CD8-positive, alpha-beta memory T cell (primary cell): ENCODE results near the gene PCDHGA5. TPM values are rescaled to one million over a fixed set of nuclear protein-coding genes. Genes with fewer than 3 reads are reported as not detected.
"Not testable (repeated sequence)": the region's sequence is repeated elsewhere in the genome, so short reads cannot be mapped to it uniquely, and the experiment has no call there.

Source experiments
- CTCF ChIA-PET: fragments of 350-600 bp; sonication (Branson Sonifier 250); formaldehyde crosslinking; loops from one replicate; lab custom pipeline; 2021; ENCODE audit warnings: antibody characterized with exemption; lab: Charles Lee
- POLR2A ChIA-PET: fragments of 350-600 bp; sonication (Branson Sonifier 250); formaldehyde crosslinking; loops from one replicate; lab custom pipeline; 2021; ENCODE audit warnings: antibody characterized with exemption; lab: Charles Lee
- DNase-seq, 5 donors: peaks; one replicate each; pipeline versions ENCODE4 v3.0.0 to v3.0.0-alpha.2; 2020 to 2022; ENCODE audit warnings: mixed read lengths in 1 of 5
- H3K27ac ChIP-seq: one replicate; pipeline ENCODE4 v1.7.0; 2013; ENCODE audit warnings: low read depth, mild to moderate bottlenecking, low read length, moderate library complexity
- H3K27me3 ChIP-seq: 2 replicates; pipeline ENCODE4 v1.7.0; 2013; ENCODE audit warnings: low read length, mild to moderate bottlenecking; ENCODE audit not compliant: insufficient read depth, poor library complexity, severe bottlenecking
- H3K36me3 ChIP-seq: 2 replicates; pipeline ENCODE4 v1.7.0; 2013; ENCODE audit warnings: mild to moderate bottlenecking, low read length, moderate library complexity; ENCODE audit not compliant: insufficient read depth
- H3K4me1 ChIP-seq: 2 replicates; pipeline ENCODE4 v1.7.0; 2013; ENCODE audit warnings: mild to moderate bottlenecking, low read length, moderate library complexity; ENCODE audit not compliant: insufficient read depth
- H3K4me3 ChIP-seq: 2 replicates; pipeline ENCODE4 v1.7.0; 2013; ENCODE audit warnings: mild to moderate bottlenecking, low read length
- H3K9me3 ChIP-seq: 2 replicates; pipeline ENCODE4 v1.7.0; 2013; ENCODE audit warnings: mild to moderate bottlenecking, low read length
- H3K27ac Mint-ChIP-seq, 8 donors: one replicate each; pipeline ENCODE4 v1.8.0; 2020 to 2021; ENCODE audit warnings: mixed read lengths in 8 of 8, mild to moderate bottlenecking in 6 of 8, inconsistent platforms in 3 of 8, moderate library complexity in 3 of 8
- H3K27me3 Mint-ChIP-seq, 2 donors: one replicate each; pipeline ENCODE4 v1.8.0; 2020 to 2021; ENCODE audit warnings: mixed read lengths in 2 of 2, mild to moderate bottlenecking in 1 of 2, moderate library complexity in 1 of 2
- H3K36me3 Mint-ChIP-seq, 3 donors: one replicate each; pipeline ENCODE4 v1.8.0; 2020 to 2021; ENCODE audit warnings: mixed read lengths in 3 of 3, inconsistent platforms in 1 of 3, mild to moderate bottlenecking in 1 of 3
- H3K4me1 Mint-ChIP-seq, 3 donors: one replicate each; pipeline ENCODE4 v1.8.0; 2020 to 2021; ENCODE audit warnings: mixed read lengths in 3 of 3, inconsistent platforms in 1 of 3, mild to moderate bottlenecking in 1 of 3
- H3K4me3 Mint-ChIP-seq, 7 donors: one replicate each; pipeline ENCODE4 v1.8.0; 2020 to 2021; ENCODE audit warnings: mixed read lengths in 7 of 7, mild to moderate bottlenecking in 6 of 7, moderate library complexity in 4 of 7, inconsistent platforms in 2 of 7
- H3K9me3 Mint-ChIP-seq, 5 donors: one replicate each; pipeline ENCODE4 v1.8.0; 2020 to 2022; ENCODE audit warnings: mixed read lengths in 5 of 5, mild to moderate bottlenecking in 3 of 5, moderate library complexity in 2 of 5, inconsistent platforms in 1 of 5
- polyA plus RNA-seq: library from polyadenylated mRNA; unstranded; fragments of 300-500 nt; fragmentation: Illumina TruSeq; gene quantifications from one replicate; pipeline ENCODE4 v1.2.3, GENCODE V29; 2021
- total RNA-seq, 2 experiments: library from RNA; stranded (reverse); gene quantifications; one replicate each; pipeline ENCODE4 v1.2.3, GENCODE V29; 2021

Gene PCDHGA5
- total and polyA plus RNA-seq, 3 experiments from 2014 or later = 0.09 to 0.11 TPM; not detected in 1

GRCh38 chr5:141413540-141414069 is 49.6 kb downstream of the PCDHGA5 start:
- no peaks in the 10 kb centered on the region for H3K36me3 ChIP-seq
- H3K9me3 Mint-ChIP-seq = peaks cover 19 to 57% (median 56%) of the 10 kb centered on the region in 5 donors
- H3K4me3 ChIP-seq = peak overlapping the region; percentile 77
- H3K4me3 Mint-ChIP-seq = peak overlapping the region; percentile 77 to 95 (median 84)
- H3K27ac Mint-ChIP-seq = peak overlapping the region in 2 of 8 donors; percentile 10 to 38
- H3K27me3 ChIP-seq = peaks cover 63% of the 10 kb centered on the region
- peaks cover 4% of the 10 kb centered on the region for H3K9me3 ChIP-seq
- ChIA-PET CTCF (interaction anchor here (1.1 to 2.1 kb wide), 8 partner anchors 11 to 150 kb away, joined by 3 to 10 read pairs (median 5); partner anchors contain the start of gene TAF7), POLR2A (no interaction called here)
- no peak overlapping the region for H3K27ac ChIP-seq
- H3K4me1 Mint-ChIP-seq = peaks cover 20 to 32% (median 21%) of the 10 kb centered on the region in 3 donors
- peaks cover 7% of the 10 kb centered on the region for H3K4me1 ChIP-seq
- peaks cover 0 to 20% (median 4%) of the 10 kb centered on the region in 3 donors for H3K36me3 Mint-ChIP-seq
- DNase-seq = no peak
- H3K27me3 Mint-ChIP-seq = peaks cover 65 to 78% of the 10 kb centered on the region in 2 donors

- peak overlapping the region; percentile 6 to 68 (median 43) for H3K4me3 Mint-ChIP-seq
- not testable (repeated sequence) for H3K9me3 ChIP-seq
- H3K36me3 Mint-ChIP-seq = peaks cover 0 to 18% (median 5%) of the 10 kb centered on the region in 3 donors
These were observed 50.7 kb downstream of the PCDHGA5 start for GRCh38 chr5:141414548-141415274.

GRCh38 chr5:141415275-141415618 is 51.3 kb downstream of the PCDHGA5 start:
- peaks cover 0 to 22% (median 5%) of the 10 kb centered on the region in 3 donors for H3K36me3 Mint-ChIP-seq
- peaks cover 64% of the 10 kb centered on the region for H3K27me3 ChIP-seq

More at GRCh38 chr5:141414548-141415274, 50.7 kb downstream of the PCDHGA5 start:
- H3K36me3 ChIP-seq, DNase-seq, POLR2A ChIA-PET, H3K27ac ChIP-seq, H3K4me3 ChIP-seq, H3K4me1 ChIP-seq: not testable (repeated sequence)
- H3K27me3 ChIP-seq = peaks cover 62% of the 10 kb centered on the region
- H3K9me3 Mint-ChIP-seq = peaks cover 16 to 54% (median 53%) of the 10 kb centered on the region in 5 donors
- H3K4me1 Mint-ChIP-seq = peaks cover 20 to 35% (median 21%) of the 10 kb centered on the region in 3 donors
- CTCF ChIA-PET = interaction anchor here (1.4 to 2.1 kb wide), 3 partner anchors 94 to 143 kb away, joined by 3 to 8 read pairs (median 6); partner anchors contain the start of gene TAF7
- peak overlapping the region in 1 of 8 donors; percentile 50 for H3K27ac Mint-ChIP-seq
- H3K27me3 Mint-ChIP-seq = peaks cover 60 to 75% of the 10 kb centered on the region in 2 donors

More at GRCh38 chr5:141415275-141415618, 51.3 kb downstream of the PCDHGA5 start:
- POLR2A ChIA-PET, H3K4me1 ChIP-seq, CTCF ChIA-PET, H3K9me3 ChIP-seq, H3K36me3 ChIP-seq, H3K4me3 ChIP-seq, H3K27ac ChIP-seq, H3K27ac Mint-ChIP-seq, DNase-seq: not testable (repeated sequence)
- Mint-ChIP-seq H3K4me1 (peaks cover 20 to 35% (median 21%) of the 10 kb centered on the region in 3 donors), H3K4me3 (peak overlapping the region in 5 of 7 donors; percentile 6 to 41 (median 29)), H3K27me3 (peaks cover 62 to 77% of the 10 kb centered on the region in 2 donors), H3K9me3 (peaks cover 14 to 56% (median 54%) of the 10 kb centered on the region in 5 donors)

Other genes starting within 250 kb of the PCDHGA5 start
Only the 30 nearest of the 36 such genes appear.
- not detected for gene PCDHB9, start 177.0 kb upstream of the PCDHGA5 start, total RNA-seq
- not detected for gene PCDHB9, start 177.0 kb upstream of the PCDHGA5 start, polyA plus RNA-seq
- gene PCDHB10, start 171.8 kb upstream of the PCDHGA5 start, total RNA-seq = not detected
- gene PCDHB10, start 171.8 kb upstream of the PCDHGA5 start, polyA plus RNA-seq = not detected
- not detected for gene PCDHB11, start 164.5 kb upstream of the PCDHGA5 start, total RNA-seq
- not detected for gene PCDHB11, start 164.5 kb upstream of the PCDHGA5 start, polyA plus RNA-seq
- gene PCDHB12, start 155.4 kb upstream of the PCDHGA5 start, total RNA-seq = not detected
- gene PCDHB12, start 155.4 kb upstream of the PCDHGA5 start, polyA plus RNA-seq = not detected
- gene PCDHB13, start 150.2 kb upstream of the PCDHGA5 start, total RNA-seq = under 1 TPM in 1 of 2 experiments, not detected in 1; 0.04 TPM
- not detected for gene PCDHB13, start 150.2 kb upstream of the PCDHGA5 start, polyA plus RNA-seq
- gene PCDHB14, start 140.8 kb upstream of the PCDHGA5 start, total RNA-seq = under 1 TPM in 1 of 2 experiments, not detected in 1; 0.09 TPM
- gene PCDHB14, start 140.8 kb upstream of the PCDHGA5 start, polyA plus RNA-seq = not detected
- gene PCDHB15, start 118.8 kb upstream of the PCDHGA5 start, total RNA-seq = not detected
- gene PCDHB15, start 118.8 kb upstream of the PCDHGA5 start, polyA plus RNA-seq = not detected
- under 1 TPM; 0.31 to 0.35 TPM for gene SLC25A2, start 60.1 kb upstream of the PCDHGA5 start, total RNA-seq
- gene SLC25A2, start 60.1 kb upstream of the PCDHGA5 start, polyA plus RNA-seq = not detected
- gene TAF7, start 43.4 kb upstream of the PCDHGA5 start, total RNA-seq = 10 to 100 TPM; 70.9 to 72.2 TPM
- 196 TPM for gene TAF7, start 43.4 kb upstream of the PCDHGA5 start, polyA plus RNA-seq
- under 1 TPM; 0.07 to 0.09 TPM for gene PCDHGA1, start 33.6 kb upstream of the PCDHGA5 start, total RNA-seq
- gene PCDHGA1, start 33.6 kb upstream of the PCDHGA5 start, polyA plus RNA-seq = not detected
- gene PCDHGA2, start 25.4 kb upstream of the PCDHGA5 start, total RNA-seq = under 1 TPM in 1 of 2 experiments, not detected in 1; 0.07 TPM
- not detected for gene PCDHGA2, start 25.4 kb upstream of the PCDHGA5 start, polyA plus RNA-seq
- not detected for gene PCDHGA3, start 20.3 kb upstream of the PCDHGA5 start, total RNA-seq
- not detected for gene PCDHGA3, start 20.3 kb upstream of the PCDHGA5 start, polyA plus RNA-seq
- gene PCDHGB1, start 14.1 kb upstream of the PCDHGA5 start, total RNA-seq = not detected
- not detected for gene PCDHGB1, start 14.1 kb upstream of the PCDHGA5 start, polyA plus RNA-seq
- gene PCDHGA4, start 9.1 kb upstream of the PCDHGA5 start, total RNA-seq = under 1 TPM; 0.09 to 0.16 TPM
- gene PCDHGA4, start 9.1 kb upstream of the PCDHGA5 start, polyA plus RNA-seq = not detected
- under 1 TPM; 0.33 to 0.40 TPM for gene PCDHGB2, start 4.2 kb upstream of the PCDHGA5 start, total RNA-seq
- gene PCDHGB2, start 4.2 kb upstream of the PCDHGA5 start, polyA plus RNA-seq = 0.09 TPM
- under 1 TPM; 0.18 to 0.28 TPM for gene PCDHGB3, start 6.1 kb downstream of the PCDHGA5 start, total RNA-seq
- not detected for gene PCDHGB3, start 6.1 kb downstream of the PCDHGA5 start, polyA plus RNA-seq
- gene PCDHGA6, start 9.7 kb downstream of the PCDHGA5 start, total RNA-seq = under 1 TPM; 0.15 to 0.22 TPM
- gene PCDHGA6, start 9.7 kb downstream of the PCDHGA5 start, polyA plus RNA-seq = 0.06 TPM
- under 1 TPM in 1 of 2 experiments, not detected in 1; 0.09 TPM for gene PCDHGA7, start 18.6 kb downstream of the PCDHGA5 start, total RNA-seq
- not detected for gene PCDHGA7, start 18.6 kb downstream of the PCDHGA5 start, polyA plus RNA-seq
- gene PCDHGB4, start 23.5 kb downstream of the PCDHGA5 start, total RNA-seq = under 1 TPM in 1 of 2 experiments, not detected in 1; 0.13 TPM
- 0.08 TPM for gene PCDHGB4, start 23.5 kb downstream of the PCDHGA5 start, polyA plus RNA-seq
- under 1 TPM in 1 of 2 experiments, not detected in 1; 0.04 TPM for gene PCDHGA8, start 28.5 kb downstream of the PCDHGA5 start, total RNA-seq
- gene PCDHGA8, start 28.5 kb downstream of the PCDHGA5 start, polyA plus RNA-seq = not detected
- gene PCDHGB5, start 33.8 kb downstream of the PCDHGA5 start, total RNA-seq = under 1 TPM; 0.22 to 0.27 TPM
- gene PCDHGB5, start 33.8 kb downstream of the PCDHGA5 start, polyA plus RNA-seq = 0.14 TPM
- gene PCDHGA9, start 38.6 kb downstream of the PCDHGA5 start, total RNA-seq = under 1 TPM in 1 of 2 experiments, not detected in 1; 0.09 TPM
- not detected for gene PCDHGA9, start 38.6 kb downstream of the PCDHGA5 start, polyA plus RNA-seq
- gene PCDHGB6, start 43.9 kb downstream of the PCDHGA5 start, total RNA-seq = under 1 TPM; 0.11 to 0.13 TPM
- gene PCDHGB6, start 43.9 kb downstream of the PCDHGA5 start, polyA plus RNA-seq = 0.25 TPM
- gene PCDHGA10, start 48.8 kb downstream of the PCDHGA5 start, total RNA-seq = under 1 TPM; 0.16 to 0.20 TPM
- 0.07 TPM for gene PCDHGA10, start 48.8 kb downstream of the PCDHGA5 start, polyA plus RNA-seq
- gene PCDHGB7, start 53.5 kb downstream of the PCDHGA5 start, total RNA-seq = under 1 TPM in 1 of 2 experiments, not detected in 1; 0.11 TPM
- not detected for gene PCDHGB7, start 53.5 kb downstream of the PCDHGA5 start, polyA plus RNA-seq
- under 1 TPM in 1 of 2 experiments, not detected in 1; 0.13 TPM for gene PCDHGA11, start 56.9 kb downstream of the PCDHGA5 start, total RNA-seq
- gene PCDHGA11, start 56.9 kb downstream of the PCDHGA5 start, polyA plus RNA-seq = 0.09 TPM
- gene PCDHGA12, start 66.3 kb downstream of the PCDHGA5 start, total RNA-seq = under 1 TPM in 1 of 2 experiments, not detected in 1; 0.09 TPM
- not detected for gene PCDHGA12, start 66.3 kb downstream of the PCDHGA5 start, polyA plus RNA-seq
- gene PCDHGC3, start 111.8 kb downstream of the PCDHGA5 start, total RNA-seq = under 1 TPM; 0.11 to 0.15 TPM
- not detected for gene PCDHGC3, start 111.8 kb downstream of the PCDHGA5 start, polyA plus RNA-seq
- not detected for gene PCDHGC4, start 120.9 kb downstream of the PCDHGA5 start, total RNA-seq
- not detected for gene PCDHGC4, start 120.9 kb downstream of the PCDHGA5 start, polyA plus RNA-seq
- gene PCDHGC5, start 124.9 kb downstream of the PCDHGA5 start, total RNA-seq = not detected
- gene PCDHGC5, start 124.9 kb downstream of the PCDHGA5 start, polyA plus RNA-seq = not detected